Activated T-cell treated with anti-CD3 and anti-CD28 coated beads for 24 hours (primary cell): Measurements from ENCODE around the gene LIN7A.
"Not testable (repeated sequence)": the region's sequence is repeated elsewhere in the genome, so short reads cannot be mapped to it uniquely, and the experiment has no call there.

ENCODE experiments used
- DNase-seq: peaks from one replicate; pipeline ENCODE4 v3.0.0-alpha.2; 2020; ENCODE audit warnings: low read depth

LIN7A gene

GRCh38 chr12:80920006-80920405 lies 17.7 kb downstream of the LIN7A start:
- DNase-seq, result no peak

GRCh38 chr12:80917651-80918050 lies 20.1 kb downstream of the LIN7A start:
- DNase-seq, result no peak

- DNase-seq, result no peak
Observed at GRCh38 chr12:80912901-80913770, 24.6 kb downstream of the LIN7A start.

GRCh38 chr12:80909370-80909769 lies 28.4 kb downstream of the LIN7A start:
- DNase-seq, result no peak

- no peak for DNase-seq
Observed at GRCh38 chr12:80902711-80903110, 35.0 kb downstream of the LIN7A start.

GRCh38 chr12:80901661-80902060 lies 36.1 kb downstream of the LIN7A start:
- DNase-seq, result no peak

- no peak for DNase-seq
Observed at GRCh38 chr12:80895240-80895639, 42.5 kb downstream of the LIN7A start.

- no peak for DNase-seq
Observed at GRCh38 chr12:80894179-80894578, 43.6 kb downstream of the LIN7A start.

GRCh38 chr12:80892597-80893445 lies 44.9 kb downstream of the LIN7A start:
- no peak for DNase-seq

- no peak for DNase-seq
Observed at GRCh38 chr12:80884651-80885050, 53.1 kb downstream of the LIN7A start.

GRCh38 chr12:80881106-80881505 lies 56.6 kb downstream of the LIN7A start:
- DNase-seq, result no peak

- DNase-seq, result not testable (repeated sequence)
Observed at GRCh38 chr12:80878452-80878851, 59.3 kb downstream of the LIN7A start.

GRCh38 chr12:80877721-80878265 lies 59.9 kb downstream of the LIN7A start:
- DNase-seq, result no peak

GRCh38 chr12:80872053-80872452 lies 65.7 kb downstream of the LIN7A start:
- DNase-seq, result no peak

GRCh38 chr12:80869264-80869663 lies 68.5 kb downstream of the LIN7A start:
- DNase-seq, result no peak

GRCh38 chr12:80868576-80868975 lies 69.2 kb downstream of the LIN7A start:
- DNase-seq, result no peak

- DNase-seq, result no peak
Observed at GRCh38 chr12:80867941-80868340, 69.8 kb downstream of the LIN7A start.

- no peak for DNase-seq
Observed at GRCh38 chr12:80864046-80864735, 73.5 kb downstream of the LIN7A start.

- no peak for DNase-seq
Observed at GRCh38 chr12:80862531-80862930, 75.2 kb downstream of the LIN7A start.

- DNase-seq, result no peak
Observed at GRCh38 chr12:80861641-80862378, 75.9 kb downstream of the LIN7A start.

- DNase-seq, result no peak
Observed at GRCh38 chr12:80860928-80861327, 76.8 kb downstream of the LIN7A start.
